ENCODE results near the gene THYN1.

THYN1 gene

DNA sequence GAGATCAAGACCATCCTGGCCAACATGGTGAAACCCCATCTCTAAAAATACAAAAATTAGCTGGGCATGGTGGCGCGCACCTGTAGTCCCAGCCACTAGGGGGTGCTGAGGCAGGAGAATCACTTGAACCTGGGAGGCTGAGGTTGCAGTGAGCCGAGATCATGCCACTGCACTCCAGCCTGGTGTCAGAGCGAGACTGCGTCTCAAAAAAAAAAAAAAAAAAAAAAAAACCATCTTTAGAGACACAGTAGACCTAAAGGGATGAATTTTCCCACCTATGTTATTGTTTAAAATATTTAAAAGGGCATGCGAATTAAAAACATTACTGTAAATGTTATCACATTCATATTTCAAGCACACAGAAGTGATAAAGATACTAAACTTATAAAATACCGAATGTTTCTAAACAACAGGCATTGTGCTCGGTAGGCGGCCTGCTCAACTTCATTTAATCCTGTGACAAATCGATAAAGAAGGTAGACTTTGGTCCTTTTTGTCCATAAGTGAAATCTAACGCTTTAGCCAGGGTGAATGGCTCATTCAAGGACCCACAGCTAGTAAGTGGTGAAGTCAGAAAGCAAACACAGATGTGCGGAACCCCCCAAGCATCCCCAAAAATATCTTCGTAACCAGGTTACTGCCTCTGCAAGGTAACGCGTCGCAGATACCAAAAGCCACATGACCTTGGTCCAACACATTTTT is 45.5 kb downstream of the THYN1 start:
- peak; percentile 69 for DNase-seq

GRCh38 chr11:134206185-134206584 is 47.0 kb downstream of the THYN1 start:
- DNase-seq = no peak

DNA sequence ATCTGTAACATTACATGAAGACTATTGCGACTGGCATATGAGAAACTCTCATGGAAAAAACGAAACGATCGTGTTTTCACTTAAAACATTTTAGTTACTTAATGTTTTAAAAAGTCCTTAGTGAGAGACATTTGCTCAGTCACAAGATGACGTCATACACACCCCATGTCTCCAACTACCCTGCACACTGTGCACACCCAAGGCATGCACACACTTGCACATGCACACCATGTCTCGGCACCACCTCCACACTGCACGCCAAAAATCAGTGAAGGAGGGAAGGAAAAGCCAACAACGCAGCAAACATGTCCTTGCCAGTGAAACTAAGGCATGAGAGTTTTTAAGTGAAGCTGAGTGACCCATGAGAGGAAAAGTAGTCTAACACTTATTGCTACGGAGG is 47.4 kb downstream of the THYN1 start:
- no peak for DNase-seq

DNA sequence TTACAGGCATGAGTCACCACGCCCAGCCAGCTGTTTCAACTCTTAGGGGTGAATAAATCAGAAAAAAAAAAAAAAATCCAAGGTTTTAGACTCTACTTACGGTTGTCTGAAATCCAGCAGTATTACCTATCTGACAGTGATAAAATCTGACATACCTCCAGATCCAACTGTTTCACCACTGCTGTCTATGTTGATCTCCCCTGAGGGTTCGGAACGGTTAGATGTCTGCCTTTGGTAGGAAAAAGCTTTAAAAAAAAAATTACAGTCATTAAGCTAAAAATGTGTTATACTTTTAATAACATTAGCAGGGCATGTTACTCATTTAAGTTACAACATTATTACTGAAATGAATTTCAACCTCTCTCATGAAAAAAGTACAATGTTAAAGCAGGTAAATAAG is 50.5 kb downstream of the THYN1 start:
- DNase-seq = no peak

- no peak for DNase-seq
Observed at GRCh38 chr11:134200688-134201087, 52.5 kb downstream of the THYN1 start.

DNA sequence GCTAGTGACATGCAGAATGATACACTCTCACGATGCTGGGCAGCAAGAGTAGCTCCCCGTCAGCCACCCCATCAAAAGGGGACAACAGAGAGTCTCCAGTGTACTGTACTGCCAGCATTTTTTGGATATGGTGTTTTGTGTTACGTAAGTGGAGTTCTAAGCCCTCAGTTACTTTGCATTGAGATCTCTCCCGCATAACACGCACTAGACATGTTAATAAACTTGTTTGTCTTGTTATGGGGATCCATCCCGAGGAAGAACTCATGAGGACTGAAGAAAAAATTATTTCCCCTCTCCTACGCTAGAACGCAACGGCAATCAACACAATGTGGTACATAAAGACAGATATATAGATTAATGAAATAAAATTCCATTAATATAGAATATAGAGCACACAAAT is 53.6 kb downstream of the THYN1 start:
- no peak for DNase-seq
